Right lobe of liver (tissue), 6 donors: Measurements from ENCODE around the gene ITLN1. TPM values are rescaled to one million over a fixed set of nuclear protein-coding genes. Genes with fewer than 3 reads are reported as not detected.

Source experiments
- ATAC-seq, 4 donors: fragments of 200-7000 bp; cut with Tn5 transposase; one replicate each; pipeline ENCODE4 v1.9.1; 2020; ENCODE audit warnings: mild to moderate bottlenecking in 4 of 4, moderate library complexity in 4 of 4
- DNase-seq, 3 donors: peaks; one replicate each; pipeline ENCODE4 v3.0.0-alpha.2; 2020
- H3K27ac ChIP-seq, 3 donors: fragments of 200-600 bp; one replicate each; pipeline ENCODE4 v1.8.0; 2022
- H3K27me3 ChIP-seq, 2 donors: fragments of 200-600 bp; one replicate each; pipeline ENCODE4 v1.8.0; 2022
- H3K36me3 ChIP-seq, 4 donors: fragments of 200-600 bp; sonication (generic) in 1 of 4; one replicate each; pipeline versions ENCODE4 v1.5.1 to v1.8.0; 2017 to 2022; ENCODE audit warnings: control low read depth in 1 of 4
- H3K4me1 ChIP-seq, 4 donors: fragments of 200-600 bp; sonication (generic) in 1 of 4; one replicate each; pipeline versions ENCODE4 v1.5.1 to v1.8.0; 2017 to 2022; ENCODE audit warnings: control low read depth in 1 of 4
- H3K4me3 ChIP-seq, 3 donors: fragments of 200-600 bp; one replicate each; pipeline ENCODE4 v1.8.0; 2022
- H3K9me3 ChIP-seq, 4 donors: fragments of 200-600 bp; sonication (generic) in 1 of 4; one replicate each; pipeline versions ENCODE4 v1.5.1 to v1.8.0; 2017 to 2022; ENCODE audit warnings: control low read depth in 1 of 4
- CTCF ChIP-seq, 4 donors: fragments of 200-600 bp in 3 of 4; fragments of 450-650 bp in 1 of 4; IDR thresholded peaks; one replicate each; pipeline versions ENCODE4 v1.5.1 to v1.8.0; 2016 to 2022; ENCODE audit warnings: antibody characterized with exemption in 4 of 4, mild to moderate bottlenecking in 2 of 4
- POLR2A ChIP-seq: fragments of 450-650 bp; IDR thresholded peaks from one replicate; pipeline ENCODE4 v1.6.1; 2017; ENCODE audit warnings: antibody characterized with exemption, mild to moderate bottlenecking
- WGBS: methylation state at CpG from one replicate; pipeline ENCODE4 v1.1.6; 2018; ENCODE audit warnings: low coverage, low lambda C conversion rate; ENCODE audit not compliant: insufficient coverage; ENCODE audit errors: missing lambda C conversion rate; 5-methylcytosine and 5-hydroxymethylcytosine counted together
- intact Hi-C, 2 donors: fragments of 100-400 bp; cut with DNase I; formaldehyde crosslinking; loops; one replicate each; pipeline versions ENCODE4 v1.11.2 to v1.14.1; 2022
- total RNA-seq, 6 experiments: library from RNA; depleted of rRNA in 2 of 6; stranded (reverse); fragments of >200 nt in 2 of 6; fragmentation: NEBNext Ultra II Directional in 3 of 6; extraction: Animal tissue kit (Norgen Biotek cat#: 25700) in 3 of 6; gene quantifications; one replicate each; pipeline versions ENCODE4 v1.1.0 to v1.2.4, GENCODE V29; 2016 to 2023
- donor health status: DM: no; HTN: yes; CAD: no.
- donor health status: DM: no; HTN: no; CAD: no.
- donor health status: DM: no; HTN: no; CAD: no.
- donor health status: DM: no; HTN: yes; CAD: no.
- donor health status: DM: no; HTN: yes; CAD: no.

The ITLN1 gene
- total RNA-seq, 6 experiments from 2014 or later, result 0.90 to 5.1 (median 2.4) TPM; not detected in 1

- Histone ChIP-seq H3K27me3 (no peaks in the 10 kb centered on the region), H3K9me3 (no peaks in the 10 kb centered on the region), H3K36me3 (no peaks in the 10 kb centered on the region), H3K27ac (no peak overlapping the region), H3K4me3 (no peak overlapping the region), H3K4me1 (no peaks in the 10 kb centered on the region)
- intact Hi-C loops, result no loop called here
- WGBS, result 87% methylated on average over 9 of the region's 12 CpGs
- TF ChIP-seq POLR2A, result no peak
- no peak for TF ChIP-seq CTCF (IDR thresholded peaks at IDR 0.05)
- no peak for DNase-seq
- no peak for ATAC-seq
Measured at GRCh38 chr1:160844447-160845232, 40.3 kb downstream of the ITLN1 start.

- TF ChIP-seq CTCF (IDR thresholded peaks at IDR 0.05) (no peak), POLR2A (no peak)
- Histone ChIP-seq H3K9me3 (no peaks in the 10 kb centered on the region), H3K4me1 (no peaks in the 10 kb centered on the region), H3K4me3 (no peak overlapping the region), H3K27ac (no peak overlapping the region), H3K36me3 (no peaks in the 10 kb centered on the region), H3K27me3 (no peaks in the 10 kb centered on the region)
- ATAC-seq, result no peak
- intact Hi-C loops, result no loop called here
- DNase-seq, result no peak
- 83% methylated on average over 1 of the region's 4 CpGs for WGBS
Measured at GRCh38 chr1:160841079-160841478, 43.9 kb downstream of the ITLN1 start.

GRCh38 chr1:160839746-160840145 lies 45.2 kb downstream of the ITLN1 start:
- Histone ChIP-seq H3K36me3 (no peaks in the 10 kb centered on the region), H3K27ac (no peak overlapping the region), H3K4me1 (no peaks in the 10 kb centered on the region), H3K9me3 (no peaks in the 10 kb centered on the region), H3K4me3 (no peak overlapping the region), H3K27me3 (no peaks in the 10 kb centered on the region)
- TF ChIP-seq POLR2A (no peak), CTCF (IDR thresholded peaks at IDR 0.05) (no peak)
- ATAC-seq, result no peak
- 65% methylated on average over 2 of the region's 2 CpGs for WGBS
- DNase-seq, result no peak
- intact Hi-C loops, result loop anchor here (10.0 kb wide), 3 partner anchors 105 to 235 kb away; partner anchors contain the start of gene ITLN2 (in 1 of the 2)

GRCh38 chr1:160838888-160839287 lies 46.1 kb downstream of the ITLN1 start:
- DNase-seq (no peak), ATAC-seq (no peak)
- TF ChIP-seq CTCF (IDR thresholded peaks at IDR 0.05), result no peak
- no peak for TF ChIP-seq POLR2A
- H3K27ac ChIP-seq, result no peak overlapping the region
- H3K27me3 ChIP-seq, result no peaks in the 10 kb centered on the region
- H3K4me1 ChIP-seq, result no peaks in the 10 kb centered on the region
- H3K36me3 ChIP-seq, result no peaks in the 10 kb centered on the region
- H3K9me3 ChIP-seq, result no peaks in the 10 kb centered on the region
- intact Hi-C loops, result loop anchor here (10.0 kb wide), 3 partner anchors 106 to 236 kb away; partner anchors contain the start of gene ITLN2 (in 1 of the 2)
- H3K4me3 ChIP-seq, result no peak overlapping the region
- WGBS, result 51% methylated on average over 5 of the region's 7 CpGs
